Inflammatory macrophage treated with lipopolysaccharide for 1 hour (primary cell): ENCODE data around the gene CTNNB1.

Experiments used
- DNase-seq, 2 donors: peaks; one replicate each; pipeline ENCODE4 v3.0.0-alpha.2; 2020 to 2022

Gene CTNNB1

GRCh38 chr3:41193794-41194539 is 5.3 kb upstream of the CTNNB1 start:
- no peak for DNase-seq

GRCh38 chr3:41194701-41195100 is 4.6 kb upstream of the CTNNB1 start:
- no peak for DNase-seq

GRCh38 chr3:41195946-41196345 is 3.4 kb upstream of the CTNNB1 start:
- DNase-seq: no peak

- no peak for DNase-seq
These were observed 2.5 kb upstream of the CTNNB1 start for GRCh38 chr3:41196499-41197410.

GRCh38 chr3:41198046-41198445 is 1.3 kb upstream of the CTNNB1 start:
- no peak for DNase-seq

GRCh38 chr3:41198526-41198925 is 779 bp upstream of the CTNNB1 start:
- DNase-seq: no peak

- DNase-seq: peak; percentile 26 to 38
These were observed 762 bp downstream of the CTNNB1 start for GRCh38 chr3:41199866-41200668.

- peak; percentile 54 to 64 for DNase-seq
These were observed 1.3 kb downstream of the CTNNB1 start for GRCh38 chr3:41200669-41201021.

GRCh38 chr3:41202075-41202833 is 2.9 kb downstream of the CTNNB1 start:
- DNase-seq: no peak

- DNase-seq: peak in 1 of 2 donors; percentile 44
These were observed 3.6 kb downstream of the CTNNB1 start for GRCh38 chr3:41202834-41203345.

GRCh38 chr3:41204369-41204768 is 5.1 kb downstream of the CTNNB1 start:
- no peak for DNase-seq

GRCh38 chr3:41205591-41205990 is 6.3 kb downstream of the CTNNB1 start:
- no peak for DNase-seq

- DNase-seq: no peak
These were observed 8.1 kb downstream of the CTNNB1 start for GRCh38 chr3:41207355-41207754.

- DNase-seq: no peak
These were observed 9.4 kb downstream of the CTNNB1 start for GRCh38 chr3:41208507-41209220.

GRCh38 chr3:41209646-41210045 is 10.3 kb downstream of the CTNNB1 start:
- no peak for DNase-seq

GRCh38 chr3:41210966-41211365 is 11.7 kb downstream of the CTNNB1 start:
- DNase-seq: no peak

- no peak for DNase-seq
These were observed 12.8 kb downstream of the CTNNB1 start for GRCh38 chr3:41212088-41212487.

GRCh38 chr3:41213588-41213987 is 14.3 kb downstream of the CTNNB1 start:
- no peak for DNase-seq

GRCh38 chr3:41216422-41216821 is 17.1 kb downstream of the CTNNB1 start:
- no peak for DNase-seq

GRCh38 chr3:41216993-41217392 is 17.7 kb downstream of the CTNNB1 start:
- DNase-seq: no peak

GRCh38 chr3:41219424-41219823 is 20.1 kb downstream of the CTNNB1 start:
- DNase-seq: no peak
